HG03558 (cell line): Measurements from ENCODE around the gene TEX2.
"Not testable (repeated sequence)": the region's sequence is repeated elsewhere in the genome, so short reads cannot be mapped to it uniquely, and the experiment has no call there.

Experiments used
- ATAC-seq: cut with Tn5 transposase; IDR thresholded peaks from one replicate; pipeline ENCODE4 v1.9.1; 2021; ENCODE audit warnings: moderate number of reproducible peaks; ENCODE audit not compliant: unreplicated experiment; ENCODE audit errors: extremely low read depth

TEX2 gene

GRCh38 chr17:64216338-64217248 lies 46.5 kb downstream of the TEX2 start:
- ATAC-seq = no peak

- no peak for ATAC-seq
Observed at GRCh38 chr17:64216000-64216337, 47.1 kb downstream of the TEX2 start.

GRCh38 chr17:64214950-64215349 lies 48.1 kb downstream of the TEX2 start:
- no peak for ATAC-seq

GRCh38 chr17:64213995-64214811 lies 48.9 kb downstream of the TEX2 start:
- ATAC-seq = no peak

GRCh38 chr17:64212122-64212521 lies 50.9 kb downstream of the TEX2 start:
- no peak for ATAC-seq

- no peak for ATAC-seq
Observed at GRCh38 chr17:64209983-64210382, 53.1 kb downstream of the TEX2 start.

- ATAC-seq = no peak
Observed at GRCh38 chr17:64209356-64209941, 53.6 kb downstream of the TEX2 start.

GRCh38 chr17:64208656-64209055 lies 54.4 kb downstream of the TEX2 start:
- not testable (repeated sequence) for ATAC-seq

GRCh38 chr17:64205804-64206203 lies 57.3 kb downstream of the TEX2 start:
- ATAC-seq = no peak

GRCh38 chr17:64203630-64204029 lies 59.4 kb downstream of the TEX2 start:
- no peak for ATAC-seq

- ATAC-seq = no peak
Observed at GRCh38 chr17:64202683-64203344, 60.2 kb downstream of the TEX2 start.

- ATAC-seq = no peak
Observed at GRCh38 chr17:64200080-64201032, 62.7 kb downstream of the TEX2 start.

GRCh38 chr17:64198331-64199090 lies 64.5 kb downstream of the TEX2 start:
- ATAC-seq = no peak

GRCh38 chr17:64196601-64197000 lies 66.5 kb downstream of the TEX2 start:
- no peak for ATAC-seq

- ATAC-seq = no peak
Observed at GRCh38 chr17:64193561-64193960, 69.5 kb downstream of the TEX2 start.

- ATAC-seq = no peak
Observed at GRCh38 chr17:64192589-64192988, 70.5 kb downstream of the TEX2 start.

GRCh38 chr17:64190472-64190871 lies 72.6 kb downstream of the TEX2 start:
- no peak for ATAC-seq

GRCh38 chr17:64188088-64188487 lies 75.0 kb downstream of the TEX2 start:
- no peak for ATAC-seq
